ENCODE data around the gene RFWD3. TPM values are rescaled to one million over a fixed set of nuclear protein-coding genes. Genes with fewer than 3 reads are reported as not detected.

The RFWD3 gene
- total and polyA plus RNA-seq, 2 of the 13 experiments (the other 11 are each of a cell fraction or from before 2014, with no cell fraction given) = 23.4 to 62.6 TPM

DNA sequence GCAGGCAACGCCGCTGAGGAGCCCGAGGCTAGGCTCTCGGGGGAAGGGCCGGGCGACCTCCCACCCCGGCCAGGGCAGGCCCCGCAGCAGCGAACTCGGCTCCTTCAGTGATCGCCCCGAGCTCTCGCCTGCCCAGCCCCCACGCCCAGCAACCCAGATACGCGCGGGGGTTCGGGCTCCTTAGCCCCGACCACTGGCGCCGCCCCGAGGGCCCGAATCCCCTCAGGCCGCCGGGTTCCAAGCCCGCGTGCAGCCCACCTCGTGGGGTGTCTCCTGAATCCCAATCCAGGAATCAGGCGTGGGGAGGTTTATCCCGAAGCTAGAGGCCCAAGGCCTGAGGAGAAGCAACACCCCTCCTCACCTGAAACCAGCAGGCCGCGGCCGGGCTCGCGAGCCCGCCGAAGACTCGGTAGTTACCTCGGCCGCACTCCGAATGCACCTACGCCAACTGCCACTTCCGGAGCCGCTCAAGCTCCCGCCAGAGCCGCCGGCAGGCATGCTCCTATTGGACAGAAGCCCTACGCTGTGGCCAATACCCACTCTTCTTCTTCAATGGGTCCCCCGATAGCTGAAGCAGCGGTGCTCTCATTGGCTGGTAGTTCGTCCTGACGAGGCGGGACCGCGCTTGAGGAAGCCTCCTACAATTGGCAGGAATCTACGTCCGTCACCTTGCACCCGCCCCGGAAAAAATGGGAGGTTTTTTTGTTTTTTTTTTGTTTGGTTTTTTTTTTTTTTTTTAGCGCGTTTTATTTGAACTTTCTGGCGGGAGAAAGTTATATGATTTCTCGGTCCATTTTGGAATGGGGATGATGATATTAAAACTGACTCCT, at the start of gene RFWD3 (continued):
- TF ChIP-seq ZSCAN29 (CRISPR knock-in tag; conservative IDR thresholded peaks at IDR 0.05) = 0 out of 2 replicates have a peak, but pooled peaks have one; percentile 63
- no peak for TF ChIP-seq PLRG1 (conservative IDR thresholded peaks at IDR 0.05)
- TF ChIP-seq HNRNPLL (IDR thresholded peaks at IDR 0.05; ENCODE audit: low read depth, low read length, poor library complexity, severe bottlenecking) = peak; percentile 89
- TF ChIP-seq ZNF530 (CRISPR knock-in tag; IDR thresholded peaks at IDR 0.05; ENCODE audit: low read depth) = no peak
- peak; percentile 95 for TF ChIP-seq GABPB1 (CRISPR knock-in tag; IDR thresholded peaks at IDR 0.05)
- no peak for TF ChIP-seq ZNF558 (CRISPR knock-in tag; IDR thresholded peaks at IDR 0.05; ENCODE audit: borderline replicate concordance)
- TF ChIP-seq, protein P1, sequence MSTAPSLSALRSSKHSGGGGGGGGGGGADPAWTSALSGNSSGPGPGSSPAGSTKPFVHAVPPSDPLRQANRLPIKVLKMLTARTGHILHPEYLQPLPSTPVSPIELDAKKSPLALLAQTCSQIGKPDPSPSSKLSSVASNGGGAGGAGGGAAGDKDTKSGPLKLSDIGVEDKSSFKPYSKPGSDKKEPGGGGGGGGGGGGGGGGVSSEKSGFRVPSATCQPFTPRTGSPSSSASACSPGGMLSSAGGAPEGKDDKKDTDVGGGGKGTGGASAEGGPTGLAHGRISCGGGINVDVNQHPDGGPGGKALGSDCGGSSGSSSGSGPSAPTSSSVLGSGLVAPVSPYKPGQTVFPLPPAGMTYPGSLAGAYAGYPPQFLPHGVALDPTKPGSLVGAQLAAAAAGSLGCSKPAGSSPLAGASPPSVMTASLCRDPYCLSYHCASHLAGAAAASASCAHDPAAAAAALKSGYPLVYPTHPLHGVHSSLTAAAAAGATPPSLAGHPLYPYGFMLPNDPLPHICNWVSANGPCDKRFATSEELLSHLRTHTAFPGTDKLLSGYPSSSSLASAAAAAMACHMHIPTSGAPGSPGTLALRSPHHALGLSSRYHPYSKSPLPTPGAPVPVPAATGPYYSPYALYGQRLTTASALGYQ (CRISPR knock-in tag; IDR thresholded peaks at IDR 0.05) = no peak
- TF ChIP-seq HDAC1 (CRISPR knock-in tag; IDR thresholded peaks at IDR 0.05) = peak; percentile 93
- TF ChIP-seq ZNF788 (CRISPR knock-in tag; IDR thresholded peaks at IDR 0.05; ENCODE audit: borderline replicate concordance) = no peak
- TF ChIP-seq CHD2 (IDR thresholded peaks at IDR 0.05; ENCODE audit: low read depth, low read length) = peak; percentile 67
- TF ChIP-seq REXO4 (CRISPR knock-in tag; IDR thresholded peaks at IDR 0.05; ENCODE audit: borderline replicate concordance) = no peak
- TF ChIP-seq SP5 (CRISPR knock-in tag; IDR thresholded peaks at IDR 0.05; ENCODE audit: borderline replicate concordance, low read depth) = no peak; the same call in 1 of the 2 replicates
- TF ChIP-seq ATM (IDR thresholded peaks at IDR 0.05; ENCODE audit: borderline replicate concordance) = no peak
- TF ChIP-seq, protein P2, sequence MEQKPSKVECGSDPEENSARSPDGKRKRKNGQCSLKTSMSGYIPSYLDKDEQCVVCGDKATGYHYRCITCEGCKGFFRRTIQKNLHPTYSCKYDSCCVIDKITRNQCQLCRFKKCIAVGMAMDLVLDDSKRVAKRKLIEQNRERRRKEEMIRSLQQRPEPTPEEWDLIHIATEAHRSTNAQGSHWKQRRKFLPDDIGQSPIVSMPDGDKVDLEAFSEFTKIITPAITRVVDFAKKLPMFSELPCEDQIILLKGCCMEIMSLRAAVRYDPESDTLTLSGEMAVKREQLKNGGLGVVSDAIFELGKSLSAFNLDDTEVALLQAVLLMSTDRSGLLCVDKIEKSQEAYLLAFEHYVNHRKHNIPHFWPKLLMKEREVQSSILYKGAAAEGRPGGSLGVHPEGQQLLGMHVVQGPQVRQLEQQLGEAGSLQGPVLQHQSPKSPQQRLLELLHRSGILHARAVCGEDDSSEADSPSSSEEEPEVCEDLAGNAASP (CRISPR knock-in tag; IDR thresholded peaks at IDR 0.05; ENCODE audit: borderline replicate concordance) = peak; percentile 61; the same call in 1 of the 2 replicates
- TF ChIP-seq ZBTB7B (CRISPR knock-in tag; IDR thresholded peaks at IDR 0.05) = no peak
- peak; percentile 29; the same call in 1 of the 2 replicates for TF ChIP-seq ZNF350 (CRISPR knock-in tag; IDR thresholded peaks at IDR 0.05; ENCODE audit: borderline replicate concordance, low read depth)
- peak; percentile 25 for TF ChIP-seq TEAD3 (CRISPR knock-in tag; optimal IDR thresholded peaks at IDR 0.05; ENCODE audit: borderline replicate concordance)
- peak; percentile 96 for TF ChIP-seq ELF1 (CRISPR knock-in tag; IDR thresholded peaks at IDR 0.05)
- TF ChIP-seq EEA1 (CRISPR knock-in tag; IDR thresholded peaks at IDR 0.05; ENCODE audit: borderline replicate concordance) = no peak
- TF ChIP-seq, protein P3, sequence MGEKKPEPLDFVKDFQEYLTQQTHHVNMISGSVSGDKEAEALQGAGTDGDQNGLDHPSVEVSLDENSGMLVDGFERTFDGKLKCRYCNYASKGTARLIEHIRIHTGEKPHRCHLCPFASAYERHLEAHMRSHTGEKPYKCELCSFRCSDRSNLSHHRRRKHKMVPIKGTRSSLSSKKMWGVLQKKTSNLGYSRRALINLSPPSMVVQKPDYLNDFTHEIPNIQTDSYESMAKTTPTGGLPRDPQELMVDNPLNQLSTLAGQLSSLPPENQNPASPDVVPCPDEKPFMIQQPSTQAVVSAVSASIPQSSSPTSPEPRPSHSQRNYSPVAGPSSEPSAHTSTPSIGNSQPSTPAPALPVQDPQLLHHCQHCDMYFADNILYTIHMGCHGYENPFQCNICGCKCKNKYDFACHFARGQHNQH (CRISPR knock-in tag; IDR thresholded peaks at IDR 0.05) = peak; percentile 65; the same call in 1 of the 2 replicates
- TF ChIP-seq PTBP1 (IDR thresholded peaks at IDR 0.05; ENCODE audit: low read depth, low read length, poor library complexity, severe bottlenecking) = no peak
- no peak for TF ChIP-seq TBP (CRISPR knock-in tag; IDR thresholded peaks at IDR 0.05)
- TF ChIP-seq CEBPB (IDR thresholded peaks at IDR 0.05; ENCODE audit: borderline replicate concordance, low read depth, low read length) = no peak
- TF ChIP-seq ZNF382 (CRISPR knock-in tag; IDR thresholded peaks at IDR 0.05; ENCODE audit: borderline replicate concordance) = no peak
- TF ChIP-seq TCF7 (IDR thresholded peaks at IDR 0.05; ENCODE audit: low read depth) = no peak; the same call in 1 of the 2 replicates
- TF ChIP-seq ZNF766 (CRISPR knock-in tag; IDR thresholded peaks at IDR 0.05; ENCODE audit: borderline replicate concordance) = 0 out of 2 replicates have a peak, but pooled peaks have one; percentile 25
- peak; percentile 77 for TF ChIP-seq ZNF563 (CRISPR knock-in tag; IDR thresholded peaks at IDR 0.05)

All from HepG2 (cell line).